GM12864 (cell line): ENCODE measurements around the gene NOS1AP.

Experiments used
- DNase-seq: peaks from one replicate; pipeline ENCODE4 v3.0.0-alpha.2; 2011; ENCODE audit warnings: low read depth
- H3K4me3 ChIP-seq: 2 replicates; pipeline ENCODE4 v1.5.1; 2011; ENCODE audit warnings: mild to moderate bottlenecking, low read depth, low read length, control low read depth
- CTCF ChIP-seq: IDR thresholded peaks from 2 replicates; pipeline ENCODE4 v1.5.1; 2011; ENCODE audit warnings: low read depth, mild to moderate bottlenecking, moderate library complexity, low read length, control low read depth, inconsistent platforms; ENCODE audit errors: missing control alignments

Gene NOS1AP

GRCh38 chr1:162068301-162068700 is 1.2 kb upstream of the NOS1AP start:
- no peak overlapping the region for H3K4me3 ChIP-seq
- DNase-seq, result no peak
- no peak for TF ChIP-seq CTCF

- TF ChIP-seq CTCF, result no peak
- H3K4me3 ChIP-seq, result peak overlapping the region; percentile 60; the same call in 1 of the 2 replicates
- no peak for DNase-seq
These were observed 730 bp downstream of the NOS1AP start for GRCh38 chr1:162070094-162070748.

GRCh38 chr1:162070825-162071224 is 1.3 kb downstream of the NOS1AP start:
- no peak for TF ChIP-seq CTCF
- H3K4me3 ChIP-seq, result no peak overlapping the region
- no peak for DNase-seq

- no peak for TF ChIP-seq CTCF
- H3K4me3 ChIP-seq, result no peak overlapping the region
- no peak for DNase-seq
These were observed 3.2 kb downstream of the NOS1AP start for GRCh38 chr1:162072740-162073139.

- no peak for DNase-seq
- TF ChIP-seq CTCF, result no peak
- H3K4me3 ChIP-seq, result no peak overlapping the region
These were observed 5.0 kb downstream of the NOS1AP start for GRCh38 chr1:162074276-162075005.

- TF ChIP-seq CTCF, result no peak
- no peak for DNase-seq
- H3K4me3 ChIP-seq, result no peak overlapping the region
These were observed 6.4 kb downstream of the NOS1AP start for GRCh38 chr1:162075862-162076261.
